Activated effector memory CD4-positive, alpha-beta T cell treated with anti-CD3 and anti-CD28 coated beads, Interleukin-2, amount 50 U/mL, for 16 hours (primary cell): ENCODE data around the gene SLC26A2.
A peak's percentile ranks its signal among the peaks of the same experiment; 100 is the strongest.

Source experiments
- DNase-seq: peaks from one replicate; pipeline ENCODE4 v3.0.0-alpha.2; 2020

Gene SLC26A2

DNA sequence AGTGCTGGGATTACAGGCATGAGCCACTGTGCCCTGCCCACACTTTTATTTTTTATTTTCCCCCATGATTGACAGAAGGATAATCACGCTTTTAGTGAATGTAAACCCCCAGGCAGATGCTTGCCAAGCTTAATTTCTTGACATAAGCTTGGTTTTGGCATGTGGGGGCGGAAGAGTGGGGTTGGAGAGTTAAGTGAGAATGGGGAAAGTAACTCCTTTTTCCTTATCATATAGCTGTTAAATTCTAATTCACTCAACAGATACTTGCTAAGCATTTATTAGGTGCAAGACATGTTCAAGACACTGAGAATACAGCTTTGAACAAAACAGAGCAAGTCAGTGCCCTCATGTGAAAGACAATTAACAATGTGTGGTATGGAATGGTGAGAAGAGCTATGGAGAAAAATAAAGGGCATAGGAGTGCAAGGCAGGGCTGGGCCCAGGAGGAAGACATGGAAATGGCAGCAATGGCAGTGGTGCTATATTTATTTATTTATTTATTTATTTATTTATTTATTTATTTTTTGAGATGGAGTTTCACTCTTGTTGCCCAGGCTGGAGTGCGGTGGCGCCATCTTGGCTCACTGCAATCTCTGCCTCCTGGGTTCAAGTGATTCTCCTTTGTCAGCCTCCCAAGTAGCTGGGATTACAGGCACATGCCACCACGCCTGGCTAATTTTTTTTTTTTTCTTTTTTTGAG is 2.2 kb downstream of the SLC26A2 start:
- DNase-seq: no peak

GRCh38 chr5:149963729-149964128 is 3.2 kb downstream of the SLC26A2 start:
- no peak for DNase-seq

DNA sequence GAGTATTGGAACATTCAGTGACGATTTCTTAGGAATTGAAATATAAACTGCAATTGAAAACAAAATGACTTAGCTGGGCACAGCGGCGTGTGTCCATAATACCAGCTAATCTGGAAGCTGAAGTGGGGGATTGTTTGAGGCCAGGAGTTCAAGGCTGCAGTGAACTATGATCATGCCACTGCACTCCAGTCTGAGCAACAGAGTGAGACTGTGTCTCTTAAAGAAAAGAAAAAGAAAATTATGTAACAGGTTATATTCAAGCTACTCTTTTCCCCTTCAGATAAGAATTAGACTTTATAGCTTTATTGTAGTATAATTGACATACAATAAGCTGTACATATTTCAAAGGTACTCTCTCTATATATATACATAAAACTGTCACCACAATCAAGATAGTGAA is 6.4 kb downstream of the SLC26A2 start:
- no peak for DNase-seq

- no peak for DNase-seq
Observed at GRCh38 chr5:149969181-149969930, 8.8 kb downstream of the SLC26A2 start.

DNA sequence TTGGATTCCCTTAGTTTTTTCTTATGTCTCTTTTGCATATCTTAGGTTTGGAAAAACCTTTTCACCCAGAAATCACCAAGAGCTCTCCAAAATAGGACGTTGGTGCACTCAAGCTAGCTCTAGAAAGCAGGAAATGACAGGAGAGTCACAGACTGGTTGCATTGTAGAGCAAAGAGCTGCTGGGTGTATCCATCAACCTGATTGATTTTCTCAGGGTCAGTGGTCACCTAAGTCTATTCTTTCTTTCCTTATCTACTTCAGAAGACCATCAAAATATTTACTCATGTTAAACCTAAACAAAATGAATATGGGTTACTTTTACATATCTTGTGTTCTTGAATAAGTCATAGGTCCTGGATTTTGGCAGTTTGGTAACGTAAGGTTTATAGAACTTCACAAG is 14.9 kb downstream of the SLC26A2 start:
- no peak for DNase-seq

- no peak for DNase-seq
Observed at GRCh38 chr5:149979896-149980295, 19.3 kb downstream of the SLC26A2 start.

- no peak for DNase-seq
Observed at GRCh38 chr5:149981206-149981605, 20.6 kb downstream of the SLC26A2 start.

- DNase-seq: no peak
Observed at GRCh38 chr5:149982505-149982904, 21.9 kb downstream of the SLC26A2 start.

DNA sequence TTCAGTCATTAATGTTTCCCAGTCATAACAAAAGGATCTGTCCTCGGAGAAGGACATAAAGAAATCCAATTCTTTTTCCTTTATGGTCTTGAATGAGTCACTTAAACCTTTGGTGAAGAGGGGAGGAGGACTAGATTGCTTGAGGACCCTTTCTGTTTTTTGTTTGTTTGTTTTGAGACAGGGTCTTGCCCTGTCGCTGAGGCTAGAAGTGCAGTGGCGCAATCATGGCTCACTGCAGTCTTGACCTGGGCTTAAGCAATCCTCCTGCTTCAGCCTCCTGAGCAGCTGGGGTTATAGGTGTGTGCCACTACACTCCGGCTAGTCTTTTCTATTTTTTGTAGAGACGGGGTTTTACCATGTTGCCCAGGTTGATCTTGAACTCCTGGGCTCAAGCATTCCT is 27.6 kb downstream of the SLC26A2 start:
- DNase-seq: no peak

DNA sequence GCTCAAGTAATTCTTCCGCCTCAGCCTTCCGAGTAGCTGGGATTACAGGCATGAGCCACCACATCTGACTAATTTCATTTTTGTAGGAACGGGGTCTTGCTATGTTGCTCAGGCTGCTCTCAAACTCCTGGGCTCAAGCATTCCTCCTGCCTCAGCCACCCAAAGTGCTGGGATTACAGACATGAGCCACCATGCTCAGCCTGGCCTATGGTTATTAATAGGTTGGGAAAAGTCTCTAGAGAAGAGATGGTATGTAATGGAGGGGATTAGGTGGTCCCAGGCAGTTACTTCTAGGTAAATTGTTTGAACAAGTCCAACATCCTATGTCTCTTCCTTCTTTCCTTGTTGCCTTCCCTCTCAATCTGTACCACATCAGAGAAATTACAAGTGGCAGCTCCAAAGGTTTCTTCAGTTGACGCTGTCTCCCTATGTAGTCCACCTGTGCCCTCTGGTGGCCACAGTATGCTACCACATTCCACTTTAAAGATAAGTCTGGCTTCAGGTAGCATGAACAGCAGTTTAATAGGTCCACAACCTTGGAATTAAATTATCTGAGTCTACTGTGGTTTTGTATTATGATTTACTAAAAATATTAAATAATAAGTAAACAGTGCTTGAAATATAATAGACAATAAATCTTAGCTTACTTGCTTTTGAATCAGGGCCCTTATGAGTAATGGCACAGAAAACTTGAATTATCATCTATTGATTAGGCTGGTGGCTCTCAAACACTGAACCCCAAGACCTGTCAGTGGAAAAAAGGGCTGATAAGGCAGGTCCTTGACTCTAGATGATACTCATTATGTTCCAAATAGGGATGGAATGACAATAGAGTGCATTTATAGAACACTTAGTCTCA is 30.2 kb downstream of the SLC26A2 start:
- peak; percentile 87 for DNase-seq

DNA sequence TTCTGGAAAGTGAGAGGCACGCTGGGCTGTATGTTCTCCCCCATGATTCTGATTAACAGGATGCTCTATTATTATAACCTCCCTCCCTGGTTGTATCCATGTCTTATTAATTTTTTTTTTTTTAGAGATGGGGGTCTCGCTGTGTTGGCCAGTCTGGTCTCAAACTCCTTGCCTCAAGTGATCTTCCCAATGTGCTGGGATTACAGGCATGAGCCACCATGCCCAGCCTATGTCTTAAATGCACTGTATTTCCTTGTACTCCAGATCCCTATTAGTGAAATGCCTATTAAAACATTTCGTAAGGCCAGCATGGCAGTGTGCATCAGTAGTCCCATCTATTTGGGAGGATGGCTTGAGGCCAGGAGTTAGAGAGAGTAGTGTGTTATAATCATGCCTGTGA is 32.9 kb downstream of the SLC26A2 start:
- no peak for DNase-seq

DNA sequence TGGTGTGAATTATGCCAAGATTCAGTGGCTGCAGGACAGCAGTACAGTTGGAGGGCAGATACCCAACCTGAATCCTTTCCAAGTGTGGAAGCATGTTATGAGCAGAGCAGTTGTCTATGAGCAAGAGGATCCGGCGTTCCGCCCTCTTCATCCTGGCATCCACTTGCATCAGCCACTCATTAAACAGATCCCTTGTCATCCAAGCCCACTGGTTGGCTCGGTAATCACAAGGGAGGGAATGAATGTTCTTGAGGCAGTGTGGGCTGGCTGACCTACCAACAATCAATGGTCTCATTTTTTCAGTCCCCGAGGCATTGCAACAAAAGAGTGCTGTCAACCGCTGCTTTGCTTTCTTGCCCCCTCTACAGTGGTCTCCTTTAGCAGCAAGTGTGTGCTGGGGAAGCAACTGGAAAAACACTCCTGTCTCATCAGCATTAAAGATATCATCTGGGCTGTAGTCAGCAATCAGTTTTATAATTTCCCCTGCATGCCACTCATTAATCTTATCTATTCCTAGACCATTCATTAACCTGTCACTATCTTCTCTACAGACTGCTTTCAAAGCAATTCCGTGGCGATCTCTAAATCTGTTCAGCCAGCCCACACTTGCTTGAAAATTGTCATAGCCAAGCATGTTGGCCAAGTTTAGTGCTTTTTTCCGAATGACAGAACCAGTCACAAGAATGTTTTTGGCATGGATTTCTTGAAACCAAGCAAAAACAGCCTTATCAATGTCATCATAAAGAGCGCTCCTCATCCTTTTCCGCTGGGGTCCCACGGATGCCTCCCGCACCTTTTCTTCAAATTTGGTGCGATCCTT is 35.0 kb downstream of the SLC26A2 start:
- DNase-seq: no peak

DNA sequence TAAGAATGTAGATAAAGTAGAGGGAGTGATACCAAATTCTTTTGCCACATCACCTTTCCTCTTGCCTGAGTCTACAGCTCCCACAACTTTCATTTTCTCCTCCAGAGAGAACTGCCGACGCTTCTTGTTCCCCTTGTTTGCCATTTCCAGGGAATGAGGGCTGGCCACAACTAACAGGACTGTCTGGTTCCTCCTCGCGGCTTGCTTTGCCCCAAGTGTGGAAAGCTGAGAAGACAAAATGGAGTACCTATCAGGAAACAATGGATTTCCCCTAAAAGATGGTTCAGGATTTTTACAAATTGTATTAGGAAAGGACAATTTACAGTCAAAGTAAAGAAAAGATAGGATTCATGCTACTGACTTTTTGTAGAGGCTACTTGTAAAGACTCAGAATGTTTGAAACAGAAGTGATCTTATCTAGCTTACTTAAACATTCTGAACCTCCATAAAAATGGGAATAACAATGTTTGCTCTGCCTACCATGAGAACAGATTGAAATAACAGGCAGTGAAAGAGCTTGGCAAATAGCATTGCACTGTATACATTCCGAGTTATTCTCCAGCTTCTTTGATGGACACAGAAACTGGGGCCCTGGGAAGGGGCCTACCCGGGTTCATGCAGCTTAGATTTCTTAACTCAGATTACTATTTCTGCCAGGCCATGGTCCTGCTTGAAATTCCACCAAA is 35.8 kb downstream of the SLC26A2 start:
- DNase-seq: no peak

DNA sequence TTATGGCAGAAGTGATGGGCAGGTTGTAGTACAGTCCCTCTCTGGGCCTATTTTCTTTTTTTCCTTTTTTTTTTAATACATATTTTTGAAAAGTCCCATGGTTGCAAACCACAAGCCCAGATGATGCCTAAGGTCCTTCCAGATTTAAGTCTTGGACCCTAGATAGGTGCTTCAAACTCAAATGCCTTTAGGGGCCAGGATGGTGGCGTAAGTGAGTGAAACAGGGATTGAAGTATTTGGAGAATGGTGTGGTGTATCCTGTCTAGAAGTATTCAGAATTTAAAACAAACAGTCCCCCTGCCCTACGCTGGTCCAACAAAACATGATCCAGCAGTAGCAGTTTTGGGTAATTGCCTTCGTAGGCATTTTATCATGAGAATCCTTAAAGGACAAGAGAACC is 37.7 kb downstream of the SLC26A2 start:
- DNase-seq: no peak

DNA sequence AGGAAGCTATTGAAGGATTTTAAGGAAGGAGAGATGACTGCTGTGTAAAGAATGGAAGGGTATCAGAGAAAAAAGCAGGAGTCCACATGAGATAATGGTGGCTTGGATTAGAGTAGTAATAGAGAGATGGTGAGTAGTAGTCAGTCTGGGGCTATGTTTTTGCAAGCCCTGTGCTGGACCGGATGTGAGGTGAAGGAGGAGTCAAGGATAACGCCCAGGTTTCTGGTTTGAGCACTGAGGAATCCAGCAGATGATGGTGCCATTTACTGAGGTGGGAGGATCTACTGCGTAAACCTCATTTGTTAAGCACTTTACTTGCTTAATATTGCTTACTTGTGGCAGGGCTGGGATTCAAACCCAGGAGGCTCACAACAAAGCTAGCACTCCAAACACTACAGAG is 38.8 kb downstream of the SLC26A2 start:
- DNase-seq: no peak

GRCh38 chr5:149999866-150000255 is 39.3 kb downstream of the SLC26A2 start:
- DNase-seq: no peak

- DNase-seq: peak; percentile 94
Observed at GRCh38 chr5:150000256-150000989, 39.9 kb downstream of the SLC26A2 start, which contains the start of the genes HMGXB3 and TIGD6. Gene HMGXB3, plus strand, starts transcription at chr5:150000739. Its CDS starts 4,114 bp downstream, at chr5:150004853. Gene TIGD6, minus strand, starts transcription at chr5:150000654. Its CDS starts 4,306 bp downstream, at chr5:149996348.

- peak; percentile 82 for DNase-seq
Observed at GRCh38 chr5:150000990-150001659, 40.6 kb downstream of the SLC26A2 start.

DNA sequence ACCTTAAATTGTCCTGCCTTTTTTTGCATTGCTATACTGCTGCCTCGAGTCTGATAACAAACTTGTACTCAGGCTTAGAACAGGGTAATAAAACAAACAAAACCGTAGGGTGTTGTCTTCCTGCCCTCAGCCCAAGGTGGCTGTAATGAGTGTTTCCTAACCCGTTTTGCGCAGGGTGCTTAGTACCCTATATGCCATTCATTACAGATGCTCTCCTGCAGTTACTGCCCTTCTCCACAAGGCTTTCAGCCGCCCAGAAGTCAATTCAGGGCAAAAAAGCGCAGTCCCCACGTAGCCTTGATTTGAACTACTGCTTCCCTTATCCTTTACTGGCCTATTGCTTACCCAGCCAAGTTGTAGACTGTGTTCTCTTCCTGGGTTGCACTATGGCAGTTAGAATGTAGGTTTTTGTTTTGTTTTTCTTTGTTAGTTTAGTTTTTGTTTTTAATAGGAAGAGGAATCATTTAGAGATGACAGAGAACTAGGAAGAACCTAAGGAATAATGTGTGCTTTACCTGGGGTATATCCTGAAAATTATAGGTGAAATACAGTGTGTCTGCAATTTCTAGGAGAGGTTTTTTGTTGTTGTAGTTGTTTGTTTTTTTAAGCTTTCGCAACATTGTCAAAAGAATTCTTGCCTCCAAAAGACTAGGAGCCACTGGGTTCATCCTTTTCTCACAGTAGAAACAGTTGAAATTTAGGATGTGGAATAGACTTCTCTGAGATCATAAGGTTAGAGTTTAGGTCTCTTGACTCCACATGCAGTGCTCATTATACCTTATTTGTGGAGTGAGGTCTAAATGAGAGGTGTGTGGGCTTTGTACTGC is 41.3 kb downstream of the SLC26A2 start:
- peak; percentile 83 for DNase-seq

- DNase-seq: no peak
Observed at GRCh38 chr5:150006318-150006717, 45.8 kb downstream of the SLC26A2 start.
